Islet precursor cell (in vitro differentiated cells): ENCODE measurements around the gene UBE2Z.
A peak's percentile ranks its signal among the peaks of the same experiment; 100 is the strongest.
"Not testable (repeated sequence)": the region's sequence is repeated elsewhere in the genome, so short reads cannot be mapped to it uniquely, and the experiment has no call there.

Experiments used
- DNase-seq: peaks from one replicate; pipeline ENCODE4 v3.0.0-alpha.2; 2018

Gene UBE2Z

DNA sequence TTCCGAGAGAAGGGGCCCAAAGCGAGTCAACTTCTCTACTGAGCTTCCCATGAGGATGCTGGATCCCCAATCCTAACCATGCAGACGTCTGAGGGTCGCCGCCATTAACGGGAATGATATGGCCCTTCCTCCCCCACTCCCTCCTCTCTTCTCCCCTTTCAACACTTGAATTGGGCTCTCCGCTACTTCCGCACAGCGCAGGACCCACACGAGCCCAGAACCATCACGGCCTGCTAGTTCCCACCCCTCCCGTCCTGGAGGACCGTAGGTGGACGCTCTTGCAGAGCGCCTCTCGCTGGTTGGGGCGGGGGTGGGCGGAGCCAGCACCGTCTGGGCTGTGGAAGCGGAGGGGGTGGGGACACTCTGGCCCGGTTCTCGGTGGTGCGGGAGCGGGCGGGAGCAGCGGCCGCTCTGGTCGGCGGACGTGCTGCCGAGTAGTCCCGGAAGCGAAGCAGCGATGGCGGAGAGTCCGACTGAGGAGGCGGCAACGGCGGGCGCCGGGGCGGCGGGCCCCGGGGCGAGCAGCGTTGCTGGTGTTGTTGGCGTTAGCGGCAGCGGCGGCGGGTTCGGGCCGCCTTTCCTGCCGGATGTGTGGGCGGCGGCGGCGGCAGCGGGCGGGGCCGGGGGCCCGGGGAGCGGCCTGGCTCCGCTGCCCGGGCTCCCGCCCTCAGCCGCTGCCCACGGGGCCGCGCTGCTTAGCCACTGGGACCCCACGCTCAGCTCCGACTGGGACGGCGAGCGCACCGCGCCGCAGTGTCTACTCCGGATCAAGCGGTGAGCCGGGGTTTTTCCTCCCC, at the start of gene UBE2Z:
Gene UBE2Z (plus strand): TSS at position 361 of the 797 bp plus-strand sequence. CDS start 97 bp downstream, at position 458.
- DNase-seq, result peak; percentile 99

DNA sequence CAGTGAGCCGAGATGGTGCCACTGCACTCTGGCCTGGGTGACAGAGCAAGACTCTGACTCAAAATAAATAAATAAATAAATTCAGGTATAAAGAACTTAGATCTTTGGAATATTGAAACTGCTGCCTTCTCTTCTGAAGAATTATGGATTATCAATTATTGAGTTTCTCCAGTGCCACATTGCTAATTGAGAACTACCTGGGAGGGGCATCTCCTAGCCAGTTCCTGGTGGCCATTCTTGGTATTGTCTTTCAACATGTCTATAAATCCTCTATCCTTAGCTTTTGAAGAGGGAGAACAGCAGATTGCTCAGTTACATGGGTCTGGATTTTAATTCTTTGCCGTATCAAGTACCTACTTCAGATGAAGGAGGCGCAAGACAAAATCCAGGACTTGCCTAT, 48.2 kb upstream of the UBE2Z start:
- DNase-seq, result no peak

DNA sequence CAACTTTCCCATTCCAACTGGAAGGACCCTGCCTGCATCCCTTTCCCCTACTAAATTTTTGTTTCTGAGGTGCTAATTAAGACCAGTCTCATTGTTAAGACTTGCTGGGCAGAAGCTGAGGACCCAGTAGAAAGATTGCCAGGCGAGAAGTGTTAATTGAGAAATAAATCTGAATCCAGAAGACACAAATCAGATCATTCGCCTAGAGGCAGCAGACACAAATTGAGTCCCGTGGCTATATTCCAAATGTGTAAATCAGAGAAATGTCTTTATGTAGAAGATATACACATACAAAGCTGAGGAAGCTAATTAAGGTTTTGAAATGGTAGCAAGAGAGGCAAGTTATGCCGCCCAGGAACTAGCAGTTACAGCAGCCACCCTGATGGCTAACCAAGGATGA, 47.8 kb upstream of the UBE2Z start:
- DNase-seq, result no peak

DNA sequence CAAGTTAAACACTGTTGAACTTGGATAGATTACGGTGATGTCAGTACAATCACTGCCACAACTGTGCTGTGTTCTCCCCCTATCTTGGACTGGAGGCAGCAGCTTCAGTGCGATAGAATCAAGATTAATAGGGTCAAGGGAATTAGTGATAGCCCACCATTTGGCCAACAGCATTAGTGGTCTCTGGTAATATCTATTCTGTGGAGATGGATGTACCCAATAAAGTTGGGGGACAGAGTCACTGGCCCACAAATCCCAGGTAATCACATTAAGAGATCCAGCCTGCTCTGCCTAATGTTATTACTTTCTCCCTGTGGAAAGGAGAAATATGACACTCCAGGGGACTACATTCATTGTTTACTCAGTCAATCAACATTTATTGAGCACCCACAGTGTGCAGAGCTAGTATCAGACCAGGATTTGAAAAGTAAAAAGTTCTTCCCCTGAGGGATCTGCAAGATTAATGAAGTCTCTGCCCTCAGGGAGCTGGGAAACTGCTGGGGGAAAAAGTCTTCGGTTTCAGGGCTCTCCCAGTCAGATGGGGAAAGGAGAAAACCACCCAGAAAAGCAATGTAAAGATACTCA, 39.2 kb upstream of the UBE2Z start:
- DNase-seq, result no peak

DNA sequence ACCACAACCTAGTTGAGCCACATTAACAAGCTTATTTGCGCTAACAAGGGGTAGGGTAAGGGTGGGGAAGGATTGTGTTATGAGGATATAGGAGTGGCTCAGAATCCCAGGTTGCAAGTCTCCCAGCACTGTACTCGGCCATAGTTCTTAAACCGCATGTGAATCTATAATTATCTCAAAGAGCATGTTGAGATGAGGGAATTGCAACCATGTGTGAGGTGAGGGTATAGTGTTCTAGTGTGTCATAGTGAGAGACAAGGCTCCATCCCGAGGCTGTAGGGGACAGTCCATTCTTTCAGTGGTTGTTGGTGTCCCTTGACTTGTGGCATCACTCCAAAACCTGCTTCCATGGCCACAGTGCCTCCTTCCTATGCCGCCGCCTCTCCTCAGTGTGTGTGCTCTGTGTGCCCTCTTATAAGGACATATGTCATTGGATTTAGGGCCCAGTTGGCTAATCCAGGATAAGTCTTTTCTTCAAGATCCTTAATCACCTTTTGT, 38.3 kb upstream of the UBE2Z start:
- no peak for DNase-seq

DNA sequence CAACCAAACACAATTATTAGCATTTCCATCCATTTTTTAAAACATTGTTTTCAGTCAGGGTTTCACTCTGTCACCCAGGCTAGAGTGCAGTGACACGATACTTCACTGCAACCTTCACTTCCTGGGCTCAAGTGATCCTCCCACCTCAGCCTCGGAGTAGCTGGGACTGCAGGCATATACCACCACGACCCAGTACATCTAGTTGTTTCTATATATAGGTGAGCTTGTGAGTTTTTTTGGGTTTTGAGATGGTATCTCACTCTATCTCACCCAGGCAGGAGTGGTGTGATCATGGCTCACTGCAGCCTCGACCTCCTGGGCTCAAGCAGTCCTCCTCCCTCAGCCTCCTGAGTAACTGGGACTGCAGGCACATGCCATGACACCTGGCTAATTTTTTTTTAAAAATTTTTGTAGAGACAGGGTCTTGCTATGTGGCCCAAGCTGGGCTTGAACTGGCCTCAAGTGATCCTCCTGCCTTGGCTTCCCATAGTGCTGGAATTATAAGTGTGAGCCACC, 37.1 kb upstream of the UBE2Z start:
- no peak for DNase-seq

DNA sequence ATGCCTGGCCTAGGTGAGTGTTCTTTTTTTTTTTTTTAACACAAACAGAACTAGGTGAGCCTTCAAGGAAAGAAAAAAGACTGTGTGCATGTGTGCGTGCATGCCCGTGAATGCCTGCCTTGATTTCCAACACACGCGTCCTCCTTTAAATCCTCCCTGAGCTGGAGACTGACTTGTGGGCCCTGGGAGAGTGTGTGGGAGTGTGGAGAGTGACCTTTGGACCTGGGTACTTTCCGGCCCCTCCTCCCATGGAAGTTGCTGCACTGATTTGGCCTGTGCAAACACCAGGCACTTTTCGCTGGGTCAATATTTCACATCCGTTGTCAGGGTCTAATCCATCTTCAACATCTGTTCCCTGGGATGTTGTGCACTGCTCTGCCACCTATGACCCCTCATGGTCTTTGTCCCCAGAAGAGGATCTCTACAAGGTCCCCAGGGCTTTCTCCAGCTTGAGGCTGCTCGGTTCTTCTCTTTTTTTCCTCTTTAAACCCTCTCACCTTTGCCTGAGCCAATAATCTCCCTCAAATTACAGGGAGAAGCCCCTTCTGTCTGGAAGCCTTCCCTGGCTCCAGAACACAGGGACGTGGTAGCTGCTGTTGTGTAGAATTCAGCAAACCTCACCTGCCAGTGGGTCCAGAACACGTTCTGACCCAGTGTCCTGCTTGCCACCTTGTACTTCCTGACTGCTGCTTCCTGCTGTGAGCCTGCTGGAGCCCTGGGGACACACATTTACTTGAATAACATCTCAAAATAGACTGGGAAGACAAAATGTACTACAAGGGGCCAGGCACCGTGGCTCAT, 36.5 kb upstream of the UBE2Z start:
- no peak for DNase-seq

DNA sequence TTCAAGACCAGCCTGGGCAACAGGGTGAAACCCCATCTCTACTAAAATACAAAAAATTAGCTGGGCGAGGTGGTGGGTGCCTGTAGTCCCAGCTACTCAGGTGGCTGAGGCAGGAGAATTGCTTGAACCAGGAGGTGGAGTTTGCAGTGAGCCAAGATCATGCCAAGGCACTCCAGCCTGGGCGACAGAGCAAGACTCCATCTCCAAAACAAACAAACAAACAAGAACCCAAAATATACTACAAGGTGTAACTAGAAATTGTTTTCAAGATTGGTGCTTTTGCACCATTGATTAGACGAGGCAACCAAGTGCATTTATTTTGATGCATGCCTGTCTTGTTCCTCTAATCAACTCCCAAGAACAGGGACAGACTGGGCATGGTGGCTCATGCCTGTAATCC, 35.8 kb upstream of the UBE2Z start:
- not testable (repeated sequence) for DNase-seq

DNA sequence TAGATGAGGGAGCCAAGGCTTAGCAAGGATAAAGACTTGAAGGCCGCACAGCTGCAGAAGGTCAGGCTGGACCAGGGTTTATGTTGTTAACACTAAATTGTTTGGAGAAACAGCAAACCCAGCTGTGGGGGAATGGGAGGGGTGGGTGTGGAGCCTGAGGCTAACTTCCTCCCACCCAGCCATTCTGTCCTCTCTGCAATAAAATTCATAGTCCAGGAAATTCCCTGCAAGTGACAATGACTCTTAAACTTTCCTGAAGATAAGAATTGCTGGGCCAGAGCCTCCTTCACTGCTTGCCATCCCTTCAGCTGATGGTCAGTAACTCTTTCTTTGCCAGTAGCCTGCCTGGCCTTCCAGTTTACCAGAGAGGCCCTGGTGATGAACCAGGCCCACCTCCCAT, 35.0 kb upstream of the UBE2Z start:
- DNase-seq, result peak; percentile 71

DNA sequence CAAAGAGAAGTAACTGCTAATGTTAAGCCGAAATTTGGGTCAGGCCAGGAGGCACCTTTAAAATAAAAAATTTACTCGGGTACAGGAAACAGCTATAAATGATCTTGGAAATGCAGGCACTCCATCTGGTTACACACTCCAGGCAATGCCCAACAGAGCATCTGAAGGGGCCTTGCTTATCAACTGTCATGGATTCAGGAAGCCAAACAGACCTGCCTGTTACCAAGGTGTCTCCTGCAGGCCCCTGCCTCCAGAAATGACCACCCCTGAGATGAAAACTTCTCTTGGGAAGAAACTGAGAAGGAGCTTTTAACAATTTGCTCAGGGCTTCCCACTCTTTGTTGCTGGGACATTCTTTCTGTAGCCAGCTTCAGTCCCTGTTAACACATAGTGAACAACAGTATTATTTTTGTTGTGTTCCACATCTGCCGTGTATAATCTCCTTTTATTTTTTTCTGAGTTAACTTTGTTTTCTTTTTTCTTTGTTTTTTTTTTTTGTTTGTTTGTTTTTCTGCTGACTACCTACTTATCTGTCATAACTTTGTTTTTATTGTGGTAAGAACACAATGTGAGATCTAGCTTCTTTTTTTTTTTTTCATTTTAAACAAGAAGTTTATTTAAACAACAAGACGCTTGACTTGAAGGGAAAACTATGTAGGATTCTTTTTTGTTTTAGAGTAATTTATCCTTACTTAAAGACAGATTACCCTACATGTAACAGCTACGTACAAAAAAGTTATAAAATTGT, 34.3 kb upstream of the UBE2Z start:
- peak; percentile 66 for DNase-seq

DNA sequence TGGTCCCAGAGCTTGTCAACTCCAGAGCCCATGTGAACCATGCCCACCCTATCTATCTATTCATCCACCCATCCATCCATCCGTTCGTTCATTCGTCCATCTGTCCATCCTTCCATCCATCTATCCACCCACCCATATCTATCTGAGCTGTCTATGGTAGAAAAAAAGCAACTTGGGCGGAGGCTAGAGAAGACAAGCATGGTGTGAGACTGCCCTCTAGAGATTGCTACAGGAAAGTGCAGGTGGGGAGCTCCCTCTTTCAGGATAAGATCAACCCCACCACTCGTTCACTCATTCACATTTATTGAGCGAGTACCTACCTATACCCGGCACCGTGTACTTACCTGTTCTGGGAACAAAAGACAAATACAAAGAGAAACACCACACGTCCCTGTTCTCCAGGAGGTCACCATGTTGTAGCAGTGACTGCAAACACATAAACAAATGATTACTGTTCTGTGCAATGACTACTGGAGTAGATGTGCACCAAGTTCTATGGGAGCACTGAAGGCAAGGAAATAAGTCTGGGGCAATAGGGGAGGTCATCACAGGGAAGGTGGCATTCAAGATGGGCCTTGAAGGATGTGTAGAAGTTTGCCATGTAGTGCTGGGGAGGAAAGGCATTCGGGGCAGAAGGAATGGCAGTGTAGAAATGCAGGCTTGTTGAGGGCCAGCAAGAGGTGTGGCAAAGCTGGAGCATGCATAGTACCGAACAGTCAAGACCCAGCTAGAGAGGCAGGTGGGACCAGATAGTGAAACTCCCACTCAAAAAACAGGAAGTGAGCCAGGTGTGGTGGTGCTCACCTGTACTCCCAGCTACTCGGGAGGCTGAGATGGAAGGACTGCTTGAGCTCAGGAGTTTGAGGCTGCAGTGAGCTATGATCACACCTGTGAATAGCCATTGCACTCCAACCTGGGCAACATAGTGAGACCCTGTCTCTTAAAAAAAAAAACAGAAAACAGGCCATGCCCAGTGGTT, 29.0 kb upstream of the UBE2Z start:
- peak; percentile 86 for DNase-seq

DNA sequence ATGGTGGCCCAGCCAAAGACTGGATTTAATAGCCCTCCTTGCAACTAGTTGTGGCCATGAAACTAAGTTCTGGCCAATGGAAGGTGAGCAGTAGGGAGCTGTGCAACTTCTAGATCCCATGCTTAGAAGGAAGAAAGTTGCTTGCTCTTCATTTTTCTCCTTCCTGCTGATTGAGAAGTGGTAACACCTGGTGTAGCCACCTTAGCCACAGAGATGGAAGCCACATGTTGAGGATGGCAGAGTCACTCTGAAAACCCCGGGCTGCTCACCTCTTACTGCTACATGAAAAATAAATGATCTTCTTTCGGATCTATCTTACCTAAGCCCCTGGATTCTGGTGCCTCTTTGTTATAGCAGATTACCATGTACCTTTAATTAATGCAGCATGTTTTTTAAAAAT, 25.9 kb upstream of the UBE2Z start:
- DNase-seq, result no peak

DNA sequence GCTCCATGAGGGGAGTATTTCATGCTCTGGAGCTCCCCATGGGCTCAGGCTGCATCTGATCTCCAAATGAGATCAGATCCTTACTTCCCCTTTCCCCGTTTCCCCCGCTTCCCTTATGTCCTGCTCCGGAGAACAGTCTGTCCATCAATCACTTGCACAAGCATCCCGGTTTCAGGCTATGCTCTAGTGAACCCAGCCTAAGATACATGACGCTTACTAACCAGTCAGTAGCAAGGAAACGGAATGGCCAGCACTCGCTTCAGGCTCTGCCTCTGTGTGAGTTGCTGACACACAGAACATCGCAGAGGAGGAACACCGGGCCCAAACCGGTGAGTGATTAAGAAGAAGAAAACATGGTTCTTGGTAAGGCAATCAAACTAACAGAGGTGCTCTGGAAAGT, 25.0 kb upstream of the UBE2Z start:
- no peak for DNase-seq

DNA sequence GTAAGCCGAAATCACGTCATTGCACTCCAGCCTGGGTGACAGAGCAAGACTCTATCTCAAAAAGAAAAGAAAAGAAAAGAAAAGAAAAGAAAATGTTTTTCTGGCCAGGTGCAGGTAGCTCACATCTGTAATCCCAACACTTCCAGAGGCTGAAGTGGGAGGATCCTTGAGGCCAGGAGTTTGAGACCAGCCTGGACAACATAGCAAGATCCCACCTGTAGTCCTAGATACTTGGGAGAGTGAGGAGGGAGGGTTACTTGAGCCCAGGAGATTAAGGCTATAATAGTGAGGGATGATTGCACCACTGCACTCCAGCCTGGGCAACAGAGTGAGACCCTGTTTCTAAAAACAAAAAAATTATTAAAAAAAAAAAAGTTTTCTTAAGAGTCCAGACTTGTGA, 18.1 kb upstream of the UBE2Z start:
- no peak for DNase-seq

DNA sequence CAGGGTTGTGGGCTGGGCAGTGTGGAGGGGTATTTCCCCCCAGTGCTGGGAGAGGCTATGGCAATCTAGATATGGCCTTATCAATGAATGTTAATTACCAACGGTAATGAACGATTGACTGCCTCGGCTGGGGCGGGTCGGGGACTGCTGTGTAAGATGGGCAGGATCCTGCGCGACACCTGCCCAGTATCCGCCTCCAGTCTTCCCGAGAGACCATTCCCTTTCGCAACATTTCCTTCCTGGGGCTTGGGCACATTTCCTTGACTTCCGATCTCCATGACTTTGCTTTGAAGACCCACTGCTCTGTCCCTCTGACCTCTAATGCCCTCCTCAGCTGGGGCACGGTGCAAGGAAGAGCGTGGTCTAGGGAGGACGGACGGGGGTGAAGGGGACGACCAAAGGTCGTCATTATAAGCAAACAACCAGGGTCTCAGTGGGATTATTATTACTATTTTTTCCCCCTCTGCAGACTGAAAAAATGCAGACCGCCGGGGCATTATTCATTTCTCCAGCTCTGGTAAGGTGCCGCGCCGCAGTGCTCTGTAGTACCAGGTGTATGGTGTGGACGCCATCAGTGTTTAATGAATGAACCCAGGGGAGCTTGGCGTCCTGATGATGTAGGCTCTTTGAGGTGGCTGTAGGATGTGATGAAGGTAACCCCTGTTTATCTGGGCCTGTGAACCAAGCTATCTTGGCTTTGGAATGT, 15.1 kb upstream of the UBE2Z start:
- DNase-seq, result no peak

DNA sequence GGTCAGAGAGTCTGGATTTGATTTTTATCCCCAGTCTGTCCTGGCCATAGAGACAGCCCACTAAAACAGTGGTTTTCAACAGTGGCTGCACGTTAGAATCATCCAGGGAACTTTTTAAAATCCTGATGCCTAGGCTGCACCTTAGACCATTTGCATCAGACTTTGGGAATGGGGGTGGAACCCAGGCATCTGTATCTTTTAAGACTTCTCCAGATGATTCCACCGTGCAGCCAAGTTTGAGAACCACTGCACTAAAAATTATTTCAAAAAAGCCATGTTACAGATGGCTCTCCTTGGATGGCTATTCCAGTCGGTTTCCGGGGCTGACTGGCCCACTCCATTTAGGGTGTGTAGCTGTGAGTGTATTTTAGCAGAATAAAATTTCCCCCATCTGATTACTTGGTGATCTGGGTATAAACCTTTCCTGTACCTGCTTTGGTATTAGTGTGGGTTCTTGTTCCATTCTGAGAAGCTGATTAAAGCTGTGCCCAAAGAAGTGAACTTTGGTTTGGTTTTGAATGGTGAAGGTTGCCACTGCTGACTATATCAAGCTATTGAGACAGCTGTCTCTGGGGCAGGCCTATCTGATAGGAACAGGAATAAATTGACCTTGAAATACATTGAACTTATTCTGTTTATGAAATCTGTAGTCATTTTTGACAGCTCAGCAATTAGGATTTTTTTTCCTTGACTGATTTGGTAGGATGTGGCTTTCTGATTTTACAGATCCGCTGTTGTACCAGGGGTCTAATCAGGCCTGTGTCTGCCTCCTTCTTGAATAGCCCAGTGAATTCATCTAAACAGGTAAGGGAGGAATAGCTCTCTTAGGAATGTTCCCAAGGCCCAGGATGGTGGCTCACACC, 14.3 kb upstream of the UBE2Z start:
- DNase-seq, result no peak

DNA sequence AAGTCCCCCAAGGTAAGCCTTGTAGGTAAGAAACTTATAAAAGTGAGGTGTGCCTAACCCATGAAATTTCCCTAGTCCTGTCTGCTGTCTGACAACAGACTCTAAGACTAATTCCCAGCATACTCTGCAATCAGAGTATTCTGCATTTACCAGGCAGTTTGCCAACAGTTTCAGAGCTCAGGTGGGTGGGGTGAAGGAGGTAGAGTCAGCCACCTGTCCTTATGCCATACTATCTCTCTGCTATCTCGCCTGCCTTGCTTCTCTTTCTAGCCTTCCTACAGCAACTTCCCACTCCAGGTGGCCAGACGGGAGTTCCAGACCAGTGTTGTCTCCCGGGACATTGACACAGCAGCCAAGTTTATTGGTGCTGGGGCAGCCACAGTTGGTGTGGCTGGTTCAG, 13.3 kb upstream of the UBE2Z start:
- DNase-seq, result no peak

DNA sequence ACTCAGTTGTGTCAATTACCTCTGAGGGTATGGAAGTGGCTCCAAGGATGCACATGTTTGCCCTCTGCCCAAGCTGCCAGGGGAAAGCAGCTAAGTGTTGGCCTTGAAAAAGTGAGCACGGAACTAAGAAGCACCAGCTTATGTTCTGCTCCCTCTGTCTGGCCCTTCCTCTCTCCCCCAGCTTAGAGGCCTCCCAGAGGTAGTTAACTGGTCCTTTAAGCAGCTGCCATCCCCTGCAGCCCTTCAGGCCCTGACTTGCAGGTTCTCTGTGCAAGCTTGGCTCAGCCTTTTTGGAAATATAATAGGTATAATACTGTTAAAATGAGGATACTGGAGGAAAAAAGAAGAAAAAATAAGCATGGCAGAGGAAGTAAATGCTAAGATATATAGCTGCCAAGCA, 7.0 kb upstream of the UBE2Z start:
- no peak for DNase-seq

DNA sequence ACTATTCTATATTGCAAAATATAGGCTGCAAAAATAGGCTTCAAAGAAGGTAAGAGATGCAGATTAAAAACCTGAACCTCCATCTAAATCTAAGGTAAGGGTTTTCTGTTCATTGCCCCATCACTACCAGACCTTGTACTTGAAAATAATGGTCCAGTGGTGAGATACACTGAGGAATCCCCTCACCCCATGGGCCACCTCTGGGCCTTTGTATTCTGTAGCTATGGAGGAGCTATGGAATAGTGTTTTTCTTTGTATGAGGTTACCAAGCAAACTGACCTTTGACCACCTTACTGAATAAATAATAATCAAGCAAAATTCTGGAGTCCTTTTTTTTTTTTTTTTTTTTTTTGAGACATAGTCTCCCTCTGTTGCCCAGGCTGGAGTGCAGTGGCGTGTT, 4.8 kb upstream of the UBE2Z start:
- DNase-seq, result no peak

DNA sequence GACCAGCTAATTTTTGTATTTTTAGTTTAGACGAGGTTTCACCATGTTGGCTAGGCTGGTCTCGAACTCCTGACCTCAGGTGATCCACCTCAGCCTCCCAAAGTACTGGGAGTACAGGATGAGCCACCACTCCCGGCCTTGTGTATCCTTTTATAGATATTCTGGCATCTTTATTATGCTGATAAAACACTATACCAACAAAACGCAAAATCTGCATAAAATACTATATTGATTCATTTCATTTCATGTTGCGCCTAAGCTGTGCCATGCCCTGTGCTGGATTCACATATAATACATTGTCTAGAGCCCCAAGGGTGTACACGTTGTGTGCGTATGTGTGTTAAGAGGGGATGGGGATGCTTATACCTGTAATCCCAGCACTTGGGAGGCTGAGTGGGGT, 3.8 kb upstream of the UBE2Z start:
- DNase-seq, result no peak
